Measurements from ENCODE around the gene MTUS2. TPM values are rescaled to one million over a fixed set of nuclear protein-coding genes. Genes with fewer than 3 reads are reported as not detected.

The MTUS2 gene
- total RNA-seq, 4 donors from 2014 or later: 0.20 to 1.6 (median 0.25) TPM; not detected in 1

- intact Hi-C loops (cut with DNase I; ENCODE audit: low total_unique reads): no loop called here
- ATAC-seq: no peak
Observed at GRCh38 chr13:29486551-29486950, 666.4 kb downstream of the MTUS2 start.

DNA sequence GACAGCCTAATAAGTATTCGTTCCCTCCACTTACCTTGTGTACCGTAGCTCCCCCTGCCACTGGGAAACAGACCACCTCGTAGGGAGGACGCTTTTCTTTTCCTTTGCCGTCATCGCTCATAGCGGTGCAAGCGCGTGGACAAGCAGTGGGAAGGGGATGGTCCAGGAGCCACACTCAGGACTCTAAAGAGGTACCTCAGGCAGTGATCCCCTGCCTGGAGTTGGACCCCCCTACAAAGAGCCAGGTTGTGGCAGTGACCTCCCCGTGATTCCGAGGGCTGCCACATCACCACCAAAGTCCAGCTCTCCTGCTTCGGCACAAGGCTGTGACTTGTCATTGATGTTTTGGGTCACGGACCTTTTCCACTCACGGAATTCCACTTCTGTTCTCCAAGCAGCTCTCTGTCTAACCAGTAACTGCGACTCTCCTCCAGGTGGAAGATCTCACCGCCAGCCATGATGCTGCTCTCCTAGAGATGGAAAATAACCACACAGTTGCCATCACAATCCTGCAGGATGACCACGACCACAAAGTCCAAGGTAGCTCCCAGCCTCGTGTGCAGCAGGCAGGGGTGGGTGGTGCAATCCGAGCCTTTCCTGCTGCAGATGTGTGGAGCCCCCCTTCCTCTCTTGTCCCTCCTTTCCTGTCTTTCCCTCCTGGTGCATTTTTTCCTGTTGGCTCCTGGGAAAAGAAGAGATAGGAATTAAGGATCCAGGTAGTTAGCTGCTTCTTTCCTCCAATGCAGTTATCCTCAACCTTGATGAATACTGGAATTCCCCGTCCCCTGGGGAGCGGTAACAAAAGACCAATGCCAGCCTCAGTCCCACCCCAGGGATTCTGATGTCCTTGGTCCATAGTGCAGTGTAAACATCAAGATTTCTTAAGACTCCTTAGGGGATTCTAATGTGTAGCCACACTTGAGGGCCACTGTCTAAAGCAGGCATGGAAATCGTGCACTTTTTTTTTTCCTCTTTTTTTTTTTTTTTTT is 667.6 kb downstream of the MTUS2 start:
- no peak for TF ChIP-seq CTCF (IDR thresholded peaks at IDR 0.05 in 4 of 5, conservative IDR thresholded peaks at IDR 0.05 in 1 of 5)
- no peak for TF ChIP-seq POLR2A (IDR thresholded peaks at IDR 0.05)
- intact Hi-C loops (cut with DNase I; ENCODE audit: low total_unique reads): no loop called here
- Histone ChIP-seq H3K4me1 (no peaks in the 10 kb centered on the region), H3K27ac (no peak overlapping the region), H3K27me3 (no peaks in the 10 kb centered on the region), H3K4me3 (no peak overlapping the region), H3K36me3 (no peaks in the 10 kb centered on the region), H3K9me3 (no peaks in the 10 kb centered on the region)
- in situ Hi-C loops (cut with MboI; ENCODE audit: low sequenced_read_pairs in 4 of 4): no loop called here
- DNase-seq (no peak), ATAC-seq (no peak)

More at GRCh38 chr13:29486551-29486950, 666.4 kb downstream of the MTUS2 start:
- Histone ChIP-seq H3K9me3 (no peaks in the 10 kb centered on the region), H3K27ac (no peak overlapping the region), H3K4me1 (no peaks in the 10 kb centered on the region), H3K4me3 (no peak overlapping the region), H3K27me3 (no peaks in the 10 kb centered on the region), H3K36me3 (no peaks in the 10 kb centered on the region)
- no peak for DNase-seq
- TF ChIP-seq POLR2A (IDR thresholded peaks at IDR 0.05) (no peak), CTCF (IDR thresholded peaks at IDR 0.05 in 4 of 5, conservative IDR thresholded peaks at IDR 0.05 in 1 of 5) (no peak)
- in situ Hi-C loops (cut with MboI; ENCODE audit: low sequenced_read_pairs in 4 of 4): no loop called here

DNA sequence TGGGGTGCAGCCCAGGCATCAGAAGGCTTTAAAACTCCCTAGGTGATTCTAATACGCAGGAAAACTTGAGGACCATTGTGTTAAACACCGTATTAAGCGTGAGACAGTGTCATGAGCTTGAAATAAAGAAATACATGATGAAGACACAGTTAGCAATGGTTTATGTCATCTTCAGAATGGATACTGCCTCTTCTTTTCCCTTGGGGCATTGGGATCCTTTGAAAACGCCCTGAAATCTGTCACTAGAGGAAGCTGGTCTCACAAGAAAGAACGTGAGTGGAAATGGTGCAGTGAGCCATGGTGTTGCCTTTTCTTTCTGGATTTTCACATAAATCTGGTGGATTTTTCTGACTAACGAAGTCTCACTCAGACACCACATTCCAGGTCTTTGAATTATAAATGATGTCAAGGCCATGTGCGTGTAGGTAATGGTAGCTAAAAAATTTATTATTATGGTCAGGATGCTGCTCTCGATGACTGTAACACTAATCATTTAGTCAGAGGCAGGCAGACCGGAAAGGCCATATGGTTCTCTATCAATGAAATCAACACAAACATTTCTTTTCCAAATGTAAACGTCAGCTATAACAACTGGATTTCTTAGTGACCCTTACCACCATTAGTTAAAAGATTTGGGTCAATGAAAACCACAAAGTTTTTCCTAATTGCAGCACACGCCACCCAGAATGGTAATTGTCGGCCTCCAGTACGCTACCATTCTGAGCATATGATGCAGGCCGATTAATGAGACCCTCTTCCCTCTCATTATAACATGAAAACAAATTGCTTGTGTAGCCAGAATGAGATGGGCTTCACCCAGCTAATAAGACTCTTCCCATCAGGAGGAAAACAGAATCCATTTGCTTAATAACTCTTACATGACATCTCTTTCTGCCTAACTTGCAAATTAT is 669.8 kb downstream of the MTUS2 start:
- H3K4me3 ChIP-seq: no peak overlapping the region
- peaks cover 0 to 9% (median 7%) of the 10 kb centered on the region in 3 donors for H3K27me3 ChIP-seq
- intact Hi-C loops (cut with DNase I; ENCODE audit: low total_unique reads) (no loop called here), in situ Hi-C loops (cut with MboI; ENCODE audit: low sequenced_read_pairs in 4 of 4) (no loop called here)
- H3K27ac ChIP-seq: no peak overlapping the region
- H3K36me3 ChIP-seq: no peaks in the 10 kb centered on the region
- TF ChIP-seq CTCF (IDR thresholded peaks at IDR 0.05 in 4 of 5, conservative IDR thresholded peaks at IDR 0.05 in 1 of 5) (no peak), POLR2A (IDR thresholded peaks at IDR 0.05) (no peak)
- ATAC-seq (no peak), DNase-seq (no peak)
- no peaks in the 10 kb centered on the region for H3K9me3 ChIP-seq
- no peaks in the 10 kb centered on the region for H3K4me1 ChIP-seq

DNA sequence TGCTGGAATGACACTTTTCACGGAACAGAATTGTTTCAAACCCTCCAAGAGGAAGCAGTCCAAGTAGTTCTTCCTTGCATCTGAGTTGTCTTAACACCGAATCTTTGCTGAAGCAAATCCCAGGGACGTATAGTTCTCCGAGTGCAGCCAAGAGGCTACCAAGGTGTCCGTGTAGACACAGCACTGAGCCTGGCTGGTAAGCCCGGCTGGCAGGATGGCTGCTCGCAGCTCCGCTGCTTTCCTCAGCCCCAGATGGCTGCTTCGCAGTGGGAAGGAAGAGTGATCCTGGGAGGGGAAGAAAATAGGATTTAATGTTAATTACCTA is 670.4 kb downstream of the MTUS2 start:
- ATAC-seq (no peak), DNase-seq (no peak)
- in situ Hi-C loops (cut with MboI; ENCODE audit: low sequenced_read_pairs in 4 of 4): no loop called here
- H3K4me1 ChIP-seq: no peaks in the 10 kb centered on the region
- TF ChIP-seq POLR2A (IDR thresholded peaks at IDR 0.05): no peak
- no peak for TF ChIP-seq CTCF (IDR thresholded peaks at IDR 0.05 in 4 of 5, conservative IDR thresholded peaks at IDR 0.05 in 1 of 5)
- no peaks in the 10 kb centered on the region for H3K9me3 ChIP-seq
- H3K27ac ChIP-seq: no peak overlapping the region
- H3K36me3 ChIP-seq: no peaks in the 10 kb centered on the region
- peaks cover 0 to 9% (median 7%) of the 10 kb centered on the region in 3 donors for H3K27me3 ChIP-seq
- H3K4me3 ChIP-seq: no peak overlapping the region
- intact Hi-C loops (cut with DNase I; ENCODE audit: low total_unique reads): no loop called here

Data from gastrocnemius medialis (tissue), 4 donors.